ENCODE data around the gene CIROP.

GRCh38 chr14:23109769-23110168, 5.0 kb upstream of the CIROP start:
- TF ChIP-seq ZBTB7A (IDR thresholded peaks at IDR 0.05; ENCODE audit: borderline replicate concordance, control insufficient read depth, low read depth, low read length) (no peak), ZNF197 (CRISPR knock-in tag; IDR thresholded peaks at IDR 0.05; ENCODE audit: low read depth) (no peak), POLR2A (conservative IDR thresholded peaks at IDR 0.05) (no peak), BCLAF1 (IDR thresholded peaks at IDR 0.05; ENCODE audit: borderline replicate concordance in 1 of 2, control insufficient read depth in 1 of 2, low read depth in 2 of 2, low read length in 1 of 2) (no peak), YY1 (IDR thresholded peaks at IDR 0.05; ENCODE audit: borderline replicate concordance in 1 of 3, control insufficient read depth in 1 of 3, extremely low read depth in 1 of 3, insufficient read depth in 3 of 3, insufficient read length in 1 of 3, insufficient replicate concordance in 2 of 3, low read depth in 1 of 3, low read length in 2 of 3) (no peak), CTCF (IDR thresholded peaks at IDR 0.05 in 2 of 3, conservative IDR thresholded peaks at IDR 0.05 in 1 of 3; ENCODE audit: insufficient read depth in 2 of 3, low read depth in 1 of 3, low read length in 3 of 3) (no peak), BHLHE40 (IDR thresholded peaks at IDR 0.05; ENCODE audit: low read length) (no peak), CC2D1A (IDR thresholded peaks at IDR 0.05) (no peak), ZNF274 (IDR thresholded peaks at IDR 0.05; ENCODE audit: borderline replicate concordance, low read depth, low read length) (no peak)

Data from K562 (cell line).